Peyer's patch (tissue), 4 donors: ENCODE measurements around the gene DOCK6. TPM values are rescaled to one million over a fixed set of nuclear protein-coding genes. Genes with fewer than 3 reads are reported as not detected.
A peak's percentile ranks its signal among the peaks of the same experiment; 100 is the strongest.

Experiments
- DNase-seq, 3 donors: peaks; one replicate each; pipeline ENCODE4 v3.0.0-alpha.2; 2017 to 2019
- H3K27ac ChIP-seq, 4 donors: fragments of 200-600 bp; sonication (generic); one replicate each; pipeline ENCODE4 v1.5.1; 2016 to 2019
- H3K27me3 ChIP-seq, 2 donors: fragments of 200-600 bp; sonication (generic); one replicate each; pipeline ENCODE4 v1.5.1; 2019
- H3K36me3 ChIP-seq, 3 donors: fragments of 200-600 bp; sonication (generic); one replicate each; pipeline ENCODE4 v1.5.1; 2016 to 2019
- H3K4me1 ChIP-seq, 4 donors: fragments of 200-600 bp; sonication (generic); one replicate each; pipeline ENCODE4 v1.5.1; 2016 to 2019
- H3K4me3 ChIP-seq, 4 donors: fragments of 200-600 bp; sonication (generic); 1 replicate in 3 of 4; 2 replicates in 1 of 4; pipeline ENCODE4 v1.5.1; 2016 to 2019; ENCODE audit warnings: mild to moderate bottlenecking in 1 of 4
- H3K9me3 ChIP-seq, 4 donors: fragments of 200-600 bp; sonication (generic); one replicate each; pipeline ENCODE4 v1.5.1; 2016 to 2019; ENCODE audit warnings: mild to moderate bottlenecking in 1 of 4
- POLR2A ChIP-seq, 2 donors: fragments of 450-650 bp; IDR thresholded peaks; one replicate each; pipeline ENCODE4 v1.5.1; 2017; ENCODE audit warnings: antibody characterized with exemption in 2 of 2, mild to moderate bottlenecking in 2 of 2, moderate library complexity in 2 of 2
- total RNA-seq, 4 donors: library from RNA; depleted of rRNA; stranded (reverse); fragments of >200 nt; gene quantifications; one replicate each; pipeline ENCODE4 v1.1.0, GENCODE V29; 2016
- TF ChIP-seq, protein P1 (sequence below), 6 experiments: fragments of 450-650 bp in 4 of 6; fragments of 200-600 bp in 2 of 6; sonication (generic) in 1 of 6; IDR thresholded peaks; one replicate each; pipeline ENCODE4 v1.5.1; 2017 to 2019; ENCODE audit warnings: antibody characterized with exemption in 6 of 6, mild to moderate bottlenecking in 3 of 6, moderate library complexity in 1 of 6

DOCK6 gene
- total RNA-seq, 4 donors from 2014 or later = 66.4 to 194 (median 157) TPM

DNA sequence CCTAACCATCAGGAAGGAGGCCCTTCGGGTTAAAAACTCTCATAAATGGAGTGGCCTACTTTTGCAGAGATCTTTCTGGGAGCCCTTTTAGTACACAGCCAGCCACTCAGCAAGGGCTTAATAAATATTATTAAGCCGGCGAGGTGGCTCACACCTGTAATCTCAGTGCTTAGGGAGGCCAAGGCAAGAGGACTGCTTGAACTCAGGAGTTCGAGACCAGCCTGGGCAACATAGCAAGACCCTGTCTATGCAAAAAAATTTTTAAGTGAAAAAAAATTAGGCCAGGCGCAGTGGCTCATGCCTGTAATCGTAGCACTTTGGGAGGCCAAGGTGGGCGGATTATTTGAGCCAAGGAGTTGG is 64.2 kb downstream of the DOCK6 start:
- Histone ChIP-seq H3K9me3 (no peaks in the 10 kb centered on the region), H3K27ac (peak overlapping the region; percentile 66 to 95 (median 81)), H3K4me1 (peaks cover 0 to 37% (median 5%) of the 10 kb centered on the region in 4 donors), H3K36me3 (peaks cover 0 to 20% (median 0%) of the 10 kb centered on the region in 3 donors), H3K4me3 (peak overlapping the region in 2 of 4 donors; percentile 77 to 82), H3K27me3 (no peaks in the 10 kb centered on the region)
- no peak for TF ChIP-seq POLR2A (IDR thresholded peaks at IDR 0.05)
- TF ChIP-seq, protein P1, sequence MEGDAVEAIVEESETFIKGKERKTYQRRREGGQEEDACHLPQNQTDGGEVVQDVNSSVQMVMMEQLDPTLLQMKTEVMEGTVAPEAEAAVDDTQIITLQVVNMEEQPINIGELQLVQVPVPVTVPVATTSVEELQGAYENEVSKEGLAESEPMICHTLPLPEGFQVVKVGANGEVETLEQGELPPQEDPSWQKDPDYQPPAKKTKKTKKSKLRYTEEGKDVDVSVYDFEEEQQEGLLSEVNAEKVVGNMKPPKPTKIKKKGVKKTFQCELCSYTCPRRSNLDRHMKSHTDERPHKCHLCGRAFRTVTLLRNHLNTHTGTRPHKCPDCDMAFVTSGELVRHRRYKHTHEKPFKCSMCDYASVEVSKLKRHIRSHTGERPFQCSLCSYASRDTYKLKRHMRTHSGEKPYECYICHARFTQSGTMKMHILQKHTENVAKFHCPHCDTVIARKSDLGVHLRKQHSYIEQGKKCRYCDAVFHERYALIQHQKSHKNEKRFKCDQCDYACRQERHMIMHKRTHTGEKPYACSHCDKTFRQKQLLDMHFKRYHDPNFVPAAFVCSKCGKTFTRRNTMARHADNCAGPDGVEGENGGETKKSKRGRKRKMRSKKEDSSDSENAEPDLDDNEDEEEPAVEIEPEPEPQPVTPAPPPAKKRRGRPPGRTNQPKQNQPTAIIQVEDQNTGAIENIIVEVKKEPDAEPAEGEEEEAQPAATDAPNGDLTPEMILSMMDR (IDR thresholded peaks at IDR 0.05) = no peak
- no peak for DNase-seq

DNA sequence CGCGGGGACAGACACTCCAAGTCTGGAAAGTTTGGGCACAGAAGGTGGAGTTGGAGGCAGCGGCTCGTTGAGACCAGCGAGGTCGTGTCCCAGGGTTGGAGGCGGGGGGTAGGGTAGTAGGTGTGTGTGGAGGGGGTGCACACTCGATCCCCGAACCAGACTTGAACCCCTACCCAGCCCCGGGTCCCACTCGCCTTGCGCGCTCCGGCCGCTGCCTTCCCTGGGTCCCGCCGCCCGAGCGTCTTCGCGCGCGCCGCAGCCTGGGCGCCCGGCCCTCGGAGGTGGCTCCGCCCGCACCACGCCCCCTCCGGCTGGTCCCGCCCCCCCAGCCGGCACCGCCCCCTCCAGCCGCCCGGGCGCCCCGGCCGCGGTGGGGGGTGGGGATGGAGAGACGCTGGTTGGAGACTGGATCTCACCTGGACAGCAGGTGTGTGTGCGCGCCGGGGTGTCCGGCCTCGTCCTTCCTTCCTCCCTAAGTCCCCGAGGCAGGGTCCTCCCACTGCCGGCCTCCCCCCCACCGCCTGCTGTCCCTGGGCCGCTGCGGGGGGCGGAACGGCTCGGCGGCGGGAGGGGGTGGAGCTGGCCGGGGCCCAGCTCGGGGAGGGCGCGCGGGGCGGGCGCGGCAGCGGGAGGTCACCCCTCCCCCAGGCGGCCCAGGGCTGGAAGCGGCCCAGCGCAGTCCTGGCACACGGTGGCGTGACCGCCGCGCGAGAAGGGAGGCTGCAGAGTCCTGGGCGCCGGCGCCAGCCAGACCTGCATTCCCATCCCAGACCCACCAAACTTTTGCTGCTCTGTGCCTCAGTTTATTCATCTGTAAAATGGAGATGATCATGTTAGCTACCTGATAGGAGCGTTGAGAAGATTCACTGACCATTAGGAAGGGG is 64.8 kb downstream of the DOCK6 start, which contains the start of gene KANK2:
TSS of gene KANK2 (minus strand) at position 255 of the 884 bp plus-strand sequence. CDS start 3,034 bp downstream, outside the sequence.
- H3K36me3 ChIP-seq = peaks cover 0 to 26% (median 0%) of the 10 kb centered on the region in 3 donors
- peak in 1 of 2 donors; percentile 44 for TF ChIP-seq POLR2A (IDR thresholded peaks at IDR 0.05)
- TF ChIP-seq, protein P1 (IDR thresholded peaks at IDR 0.05) = peak in 3 of 6 experiments; percentile 34 to 44 (median 36)
- H3K4me1 ChIP-seq = peaks cover 0 to 41% (median 5%) of the 10 kb centered on the region in 4 donors
- H3K4me3 ChIP-seq = peak within 1 kb of the TSS; percentile 45 to 82 (median 65)
- no peaks in the 10 kb centered on the region for H3K27me3 ChIP-seq
- H3K9me3 ChIP-seq = no peaks in the 10 kb centered on the region
- peak; percentile 67 to 95 (median 88) for DNase-seq
- peak within 1 kb of the TSS; percentile 66 to 95 (median 81) for H3K27ac ChIP-seq

DNA sequence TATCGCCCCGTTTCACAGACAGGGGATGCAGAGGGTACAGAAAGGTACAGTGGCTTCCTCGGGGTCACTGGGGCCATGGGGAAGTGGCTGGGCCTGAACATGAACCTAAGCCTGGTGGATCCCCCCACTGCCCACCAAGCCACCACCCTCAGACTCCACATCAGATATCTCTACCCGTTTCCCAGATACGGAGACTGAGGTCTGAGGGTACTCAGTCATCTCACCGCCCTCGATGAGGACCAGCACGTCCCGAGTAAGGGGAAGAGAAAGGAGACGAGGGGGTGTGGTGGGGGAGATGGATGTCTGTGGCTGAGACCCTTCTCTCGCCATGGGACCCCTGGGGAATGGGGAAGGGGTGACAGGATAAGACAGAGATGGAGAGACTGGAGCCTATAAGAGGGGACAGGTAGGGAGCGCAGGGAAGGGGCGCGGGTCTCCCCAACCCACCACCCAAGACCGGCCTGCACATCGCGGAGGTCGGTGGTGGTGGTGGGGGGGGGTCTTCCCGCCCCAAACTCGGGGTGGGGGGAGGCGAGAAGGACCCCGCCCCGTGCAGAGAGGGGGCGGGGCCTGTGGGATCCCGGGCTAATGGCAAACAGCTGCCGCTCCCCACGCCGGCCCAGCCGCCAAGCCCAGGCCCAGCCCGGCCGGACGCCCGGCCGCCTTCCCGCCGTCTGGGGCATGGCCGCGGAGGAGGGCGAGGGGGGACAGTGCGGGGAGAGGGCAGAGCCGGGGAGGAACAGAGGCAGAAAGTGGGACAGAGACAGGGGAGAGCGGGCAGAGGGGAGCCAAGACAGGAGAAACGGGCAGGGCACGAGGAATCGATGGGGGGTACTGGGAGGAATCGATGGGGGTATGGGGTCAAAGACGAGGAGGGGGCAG is 65.7 kb downstream of the DOCK6 start:
- no peaks in the 10 kb centered on the region for H3K9me3 ChIP-seq
- H3K36me3 ChIP-seq = peaks cover 0 to 32% (median 0%) of the 10 kb centered on the region in 3 donors
- DNase-seq = peak in 1 of 3 donors; percentile 63
- H3K27ac ChIP-seq = peak overlapping the region; percentile 66 to 95 (median 81)
- H3K4me1 ChIP-seq = peaks cover 0 to 41% (median 5%) of the 10 kb centered on the region in 4 donors
- H3K27me3 ChIP-seq = no peaks in the 10 kb centered on the region
- TF ChIP-seq, protein P1 (IDR thresholded peaks at IDR 0.05) = no peak
- no peak for TF ChIP-seq POLR2A (IDR thresholded peaks at IDR 0.05)
- H3K4me3 ChIP-seq = peak overlapping the region; percentile 45 to 82 (median 65)

DNA sequence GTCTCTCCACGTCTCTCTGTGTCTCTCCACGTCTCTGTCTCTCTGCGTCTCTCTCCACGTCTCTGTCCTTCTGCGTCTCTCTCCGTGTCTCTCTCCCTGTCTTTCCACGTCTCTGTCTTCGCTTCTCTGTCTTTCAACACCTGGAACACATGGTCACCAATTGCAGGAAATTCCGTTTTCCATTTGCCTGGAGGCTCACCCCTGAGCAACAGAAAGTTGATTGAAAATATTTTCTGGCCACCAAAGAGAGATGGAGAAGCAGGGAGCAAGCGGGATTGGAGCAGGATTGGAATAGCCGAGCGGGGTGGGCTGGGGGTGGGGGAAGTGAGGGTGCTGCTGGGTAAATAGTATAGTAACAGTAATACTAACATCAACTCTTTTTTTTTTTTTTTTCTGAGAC is 66.6 kb downstream of the DOCK6 start:
- Histone ChIP-seq H3K36me3 (peaks cover 0 to 28% (median 0%) of the 10 kb centered on the region in 3 donors), H3K9me3 (no peaks in the 10 kb centered on the region)
- TF ChIP-seq, protein P1 (IDR thresholded peaks at IDR 0.05) = no peak
- no peak for TF ChIP-seq POLR2A (IDR thresholded peaks at IDR 0.05)

More for the DNA sequence above, 66.6 kb downstream of the DOCK6 start:
- DNase-seq = no peak
- Histone ChIP-seq H3K4me3 (peak overlapping the region; percentile 35 to 77 (median 49)), H3K27ac (peak overlapping the region in 2 of 4 donors; percentile 64 to 93), H3K4me1 (peaks cover 0 to 41% (median 5%) of the 10 kb centered on the region in 4 donors), H3K27me3 (no peaks in the 10 kb centered on the region)
